ENCODE measurements around the gene OR56A4. TPM values are rescaled to one million over a fixed set of nuclear protein-coding genes. Genes with fewer than 3 reads are reported as not detected.

The OR56A4 gene, protein sequence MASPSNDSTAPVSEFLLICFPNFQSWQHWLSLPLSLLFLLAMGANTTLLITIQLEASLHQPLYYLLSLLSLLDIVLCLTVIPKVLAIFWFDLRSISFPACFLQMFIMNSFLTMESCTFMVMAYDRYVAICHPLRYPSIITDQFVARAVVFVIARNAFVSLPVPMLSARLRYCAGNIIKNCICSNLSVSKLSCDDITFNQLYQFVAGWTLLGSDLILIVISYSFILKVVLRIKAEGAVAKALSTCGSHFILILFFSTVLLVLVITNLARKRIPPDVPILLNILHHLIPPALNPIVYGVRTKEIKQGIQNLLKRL
- not detected for polyA plus RNA-seq (2013, experiment 1 of 2; ENCODE audit: insufficient read length)
- polyA plus RNA-seq (2013, experiment 2 of 2; ENCODE audit: insufficient read length), result not detected

DNA sequence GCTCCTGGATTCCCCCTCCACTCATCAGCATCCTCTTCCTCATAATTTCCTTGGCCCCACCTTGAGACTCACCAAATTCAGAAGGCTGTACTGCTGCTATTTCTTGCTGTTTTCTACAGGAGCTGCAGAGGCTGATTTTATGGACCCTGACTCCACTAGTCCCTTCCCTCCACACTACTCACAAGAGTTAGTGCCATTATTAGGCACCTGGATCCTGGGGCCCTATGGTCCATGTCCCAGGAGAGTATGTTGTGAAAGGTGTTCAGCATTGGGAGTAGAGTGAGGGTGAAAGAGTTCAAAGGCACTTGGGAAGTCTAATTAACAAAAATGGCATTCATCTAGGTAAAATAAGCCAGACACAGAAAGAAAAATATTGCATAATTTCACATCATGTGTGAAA lies at the start of gene OR56A4:
Gene OR56A4, minus strand, starts transcription at position 101 of the 400 bp plus-strand sequence. CDS start 3,954 bp downstream, outside the sequence.
- no peak for DNase-seq

DNA sequence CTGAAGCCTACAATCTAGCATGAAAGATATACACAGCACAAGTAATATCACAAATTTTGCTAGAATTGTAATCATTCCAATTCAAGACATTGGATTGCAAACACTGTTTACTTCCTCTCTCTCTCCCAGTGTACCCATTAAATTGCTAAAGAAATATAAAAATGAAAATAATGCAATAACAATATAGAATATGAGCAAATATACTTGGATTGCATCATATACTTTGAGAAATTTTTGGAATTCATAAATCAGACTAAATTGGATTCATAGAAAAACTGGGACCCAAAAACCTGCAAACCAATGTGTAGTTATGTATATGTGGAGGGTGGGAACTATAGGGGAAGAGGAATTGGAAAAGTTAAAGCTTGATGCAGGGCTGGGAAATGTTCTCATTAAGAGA lies 48.8 kb upstream of the OR56A4 start:
- DNase-seq, result no peak

DNA sequence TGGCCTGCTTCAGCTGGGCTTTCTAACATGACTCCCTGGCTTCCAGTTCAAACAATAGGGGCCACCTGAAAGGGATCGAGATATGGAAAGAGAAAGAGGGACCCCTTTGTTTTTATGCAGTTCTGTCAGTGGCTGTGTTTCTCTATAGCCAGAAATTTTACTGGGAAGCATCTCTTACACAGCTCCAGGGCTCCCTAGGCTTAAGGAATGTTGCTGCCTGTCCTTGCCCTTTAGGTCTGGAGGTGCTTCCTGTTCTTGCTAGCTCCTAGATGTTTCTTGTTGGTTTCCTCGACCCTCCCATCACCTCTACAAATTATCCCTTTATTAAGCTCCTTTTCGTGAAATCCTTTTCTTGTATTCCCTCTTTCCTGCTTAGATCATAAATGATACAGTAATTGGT lies 45.6 kb upstream of the OR56A4 start:
- no peak for DNase-seq

DNA sequence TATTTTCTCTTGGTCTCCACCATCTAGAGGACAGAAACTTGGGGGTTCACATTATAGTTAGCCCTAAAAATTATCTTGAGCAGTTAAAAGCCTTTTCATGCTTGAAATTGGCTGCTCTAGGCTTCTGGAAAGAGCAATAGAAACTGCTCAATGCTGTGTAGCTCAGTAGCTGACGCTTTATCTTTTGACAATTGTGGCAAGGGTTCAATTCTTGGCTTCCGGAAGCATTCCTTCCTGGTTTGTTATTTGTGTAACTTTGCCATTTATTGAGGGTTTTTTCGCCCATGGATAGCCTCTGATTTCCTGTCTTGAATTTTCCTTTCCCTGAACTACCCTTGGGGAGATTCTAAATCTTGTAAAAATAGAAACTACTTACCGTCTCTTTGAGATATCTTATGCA lies 34.1 kb upstream of the OR56A4 start:
- DNase-seq, result no peak

DNA sequence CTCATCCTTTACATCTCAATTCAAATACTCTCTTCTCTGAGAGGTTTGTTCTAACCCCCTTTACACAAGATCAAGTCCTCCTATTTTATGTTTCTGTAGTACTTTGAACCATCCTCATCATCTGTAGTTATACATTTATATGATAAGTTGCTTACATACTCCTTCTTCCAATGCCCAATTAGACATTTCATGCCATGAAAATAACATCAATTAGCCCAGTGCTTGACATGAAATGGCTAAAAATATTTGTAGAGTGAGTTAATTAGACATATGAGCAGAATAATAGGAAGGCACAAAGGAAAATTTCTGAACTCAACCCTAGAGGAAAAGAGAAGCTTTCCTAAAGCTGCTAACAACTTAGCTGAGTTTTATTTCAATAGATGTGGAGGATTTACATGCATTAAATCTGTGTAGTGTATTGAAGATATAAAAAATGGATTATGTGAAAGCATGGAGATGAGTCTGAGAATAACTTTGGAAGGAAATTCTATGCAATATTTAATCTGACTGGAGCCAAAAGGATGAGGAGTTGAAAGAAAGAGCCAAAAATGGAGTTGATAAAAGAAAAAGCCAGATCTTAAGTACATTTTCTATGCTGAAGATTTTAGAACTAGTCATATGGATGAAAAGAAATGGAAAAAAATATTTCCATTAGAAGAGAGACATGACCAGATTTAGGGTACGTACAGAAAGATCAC lies 24.1 kb upstream of the OR56A4 start, which contains the start of gene OR56A1:
Gene OR56A1, minus strand, starts transcription at position 51 of the 698 bp plus-strand sequence. CDS start 3,066 bp downstream, outside the sequence.
- no peak for DNase-seq

DNA sequence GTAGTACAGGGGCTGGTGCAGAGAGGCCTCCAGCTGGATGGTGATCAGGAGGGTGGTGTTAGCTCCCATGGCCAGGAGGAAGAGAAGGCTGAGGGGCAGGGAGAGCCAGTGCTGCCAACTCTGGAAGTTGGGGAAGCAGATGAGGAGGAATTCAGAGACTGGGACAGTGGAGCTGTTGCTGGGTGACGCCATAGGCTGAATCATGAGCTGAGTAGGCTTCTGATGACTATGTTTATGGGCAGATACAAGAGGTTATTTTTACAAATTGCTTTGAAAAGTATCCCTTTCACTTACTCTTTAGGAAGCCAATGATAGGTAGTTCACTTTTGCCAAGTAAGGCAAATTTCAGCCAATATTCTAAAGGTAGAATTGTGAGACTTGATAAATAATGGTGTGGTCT lies 20.8 kb upstream of the OR56A4 start:
- DNase-seq, result no peak

DNA sequence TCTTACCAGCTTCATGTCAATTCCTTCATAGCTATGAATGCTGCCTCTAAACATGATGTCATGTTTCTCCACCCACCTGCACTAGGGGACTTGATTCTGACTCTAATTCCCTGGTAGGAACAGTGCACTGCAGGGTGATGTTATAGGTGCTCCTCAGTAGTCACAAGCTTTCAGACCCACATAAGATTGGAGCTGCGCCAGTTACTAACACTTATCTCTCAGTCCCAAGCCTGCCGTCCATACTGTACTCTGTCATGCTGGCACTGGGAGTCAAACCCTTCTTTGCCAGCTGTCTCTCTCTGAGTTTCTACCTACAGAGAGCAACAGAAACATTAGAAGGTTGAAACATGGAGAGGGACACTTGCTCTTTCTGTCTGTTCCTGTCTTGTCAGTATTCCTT lies 18.3 kb upstream of the OR56A4 start:
- no peak for DNase-seq

DNA sequence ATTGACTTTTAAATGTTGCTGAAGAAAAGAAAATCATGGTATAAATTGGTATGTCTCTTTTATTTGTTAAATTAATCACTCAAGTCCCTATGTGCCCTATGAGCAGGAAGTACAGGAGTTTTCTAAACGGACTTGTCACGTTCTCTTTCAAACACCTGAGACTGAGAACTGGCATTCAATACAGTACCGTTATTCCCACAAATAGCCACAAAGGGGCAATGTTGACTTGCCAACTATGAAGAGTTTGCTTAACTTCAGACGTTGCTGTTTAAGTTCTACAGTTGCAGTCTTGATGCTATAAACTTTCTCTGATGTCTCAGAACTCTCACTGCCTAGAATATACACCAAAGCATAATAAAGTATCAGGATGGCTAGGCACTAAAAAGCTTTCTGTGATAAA lies 16.2 kb upstream of the OR56A4 start:
- peak; percentile 9 for DNase-seq

DNA sequence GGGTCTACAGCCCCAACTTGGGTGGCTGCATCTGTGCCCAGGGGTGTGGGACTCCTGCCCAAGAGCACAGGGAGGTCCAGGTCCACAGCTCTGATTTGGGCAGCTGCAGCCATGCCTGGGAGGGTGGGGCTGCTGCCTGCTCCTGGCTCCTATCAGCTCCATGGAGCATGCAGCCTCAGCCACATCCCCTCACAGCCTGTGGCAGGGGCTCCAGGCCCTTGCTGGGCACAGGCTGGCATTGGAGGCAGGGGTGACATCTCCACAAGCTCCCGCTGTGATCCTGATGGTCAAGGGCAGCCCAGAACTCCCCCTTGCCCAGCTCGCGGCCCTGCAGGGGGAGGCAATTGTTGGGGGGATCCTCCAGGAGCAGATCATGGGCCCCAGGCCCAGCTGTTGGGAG lies 6.3 kb upstream of the OR56A4 start:
- no peak for DNase-seq

DNA sequence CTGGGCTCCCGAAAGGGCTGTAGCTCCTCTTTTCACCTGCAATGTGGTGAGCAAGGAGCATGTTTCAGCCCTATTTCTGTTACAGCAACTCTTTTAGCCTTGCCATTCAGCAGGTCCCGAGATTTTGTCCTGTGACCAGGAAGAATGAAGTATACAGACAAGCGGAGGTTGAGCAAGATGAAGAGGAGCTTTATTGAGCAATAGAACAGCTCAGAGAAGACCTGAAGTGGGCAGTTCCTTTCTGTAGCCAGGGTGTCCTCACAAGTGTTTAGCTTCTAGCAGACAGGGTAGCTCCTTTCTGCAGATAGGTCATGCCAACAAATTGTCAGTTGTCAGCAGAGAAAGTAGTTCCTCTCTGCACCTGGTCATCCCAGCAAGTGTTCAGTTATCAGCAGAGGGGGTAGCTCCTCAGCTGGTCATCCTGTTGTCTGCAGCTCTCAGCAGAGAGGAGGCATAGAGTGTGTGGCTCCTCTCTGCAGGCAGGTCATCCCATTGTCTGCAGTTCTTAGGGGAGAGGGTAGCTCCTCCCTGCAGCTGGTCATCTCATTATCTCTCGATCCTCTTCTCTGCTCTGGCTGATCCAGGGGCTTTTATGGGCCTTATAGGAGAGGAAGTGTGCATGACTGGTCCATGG lies 5.4 kb upstream of the OR56A4 start:
- DNase-seq, result no peak

DNA sequence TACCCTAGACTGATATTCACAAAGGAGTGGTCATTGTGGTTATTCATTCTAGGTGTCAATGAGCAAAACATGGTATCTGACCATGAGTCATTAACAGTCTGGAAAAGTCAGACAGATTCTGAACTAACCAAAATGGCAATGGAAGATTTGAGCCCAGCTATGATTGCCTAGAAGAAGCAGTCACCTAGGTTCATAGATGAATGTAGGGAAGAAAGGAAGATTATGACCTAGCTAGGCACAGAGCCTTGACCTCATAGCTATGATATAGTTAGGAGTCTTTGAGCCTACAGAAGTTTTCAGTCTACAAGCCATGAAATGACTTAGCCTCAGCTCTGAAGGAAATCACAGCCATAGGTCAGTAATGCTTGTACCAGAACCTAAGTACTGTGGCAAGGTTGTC lies 351 bp downstream of the OR56A4 start:
- no peak for DNase-seq

DNA sequence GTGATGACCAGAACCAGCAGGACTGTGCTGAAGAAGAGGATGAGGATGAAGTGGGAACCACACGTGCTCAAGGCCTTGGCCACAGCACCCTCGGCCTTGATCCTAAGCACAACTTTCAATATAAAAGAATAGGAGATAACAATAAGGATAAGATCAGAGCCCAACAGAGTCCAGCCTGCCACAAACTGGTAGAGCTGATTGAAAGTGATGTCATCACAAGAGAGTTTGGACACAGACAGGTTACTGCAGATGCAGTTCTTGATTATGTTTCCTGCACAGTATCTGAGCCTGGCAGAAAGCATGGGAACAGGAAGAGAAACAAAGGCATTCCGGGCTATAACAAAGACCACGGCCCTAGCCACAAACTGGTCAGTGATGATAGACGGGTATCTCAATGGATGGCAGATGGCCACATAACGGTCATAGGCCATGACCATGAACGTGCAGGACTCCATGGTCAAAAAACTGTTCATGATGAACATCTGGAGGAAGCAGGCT lies 4.5 kb downstream of the OR56A4 start:
- DNase-seq, result no peak

DNA sequence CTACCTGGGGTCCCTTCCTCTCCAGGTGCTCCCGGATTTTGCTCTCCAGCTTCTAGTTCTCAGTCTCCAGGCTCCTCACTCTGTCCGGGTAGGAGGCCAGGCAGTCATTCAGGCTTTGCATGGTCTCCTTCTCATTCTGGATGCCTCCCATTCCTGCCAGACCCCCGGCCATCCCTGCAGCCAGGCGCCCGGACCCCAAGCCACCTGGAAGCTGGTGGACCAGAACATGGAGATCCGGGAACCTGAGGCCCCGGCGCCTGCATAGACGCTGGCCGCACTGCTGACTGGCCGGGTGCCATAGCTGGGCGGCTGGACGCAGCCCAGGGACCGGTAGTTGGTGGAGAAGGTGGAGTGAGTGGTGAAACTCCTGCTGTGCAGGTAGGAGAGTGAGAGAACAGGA lies 12.0 kb downstream of the OR56A4 start:
- no peak for DNase-seq

DNA sequence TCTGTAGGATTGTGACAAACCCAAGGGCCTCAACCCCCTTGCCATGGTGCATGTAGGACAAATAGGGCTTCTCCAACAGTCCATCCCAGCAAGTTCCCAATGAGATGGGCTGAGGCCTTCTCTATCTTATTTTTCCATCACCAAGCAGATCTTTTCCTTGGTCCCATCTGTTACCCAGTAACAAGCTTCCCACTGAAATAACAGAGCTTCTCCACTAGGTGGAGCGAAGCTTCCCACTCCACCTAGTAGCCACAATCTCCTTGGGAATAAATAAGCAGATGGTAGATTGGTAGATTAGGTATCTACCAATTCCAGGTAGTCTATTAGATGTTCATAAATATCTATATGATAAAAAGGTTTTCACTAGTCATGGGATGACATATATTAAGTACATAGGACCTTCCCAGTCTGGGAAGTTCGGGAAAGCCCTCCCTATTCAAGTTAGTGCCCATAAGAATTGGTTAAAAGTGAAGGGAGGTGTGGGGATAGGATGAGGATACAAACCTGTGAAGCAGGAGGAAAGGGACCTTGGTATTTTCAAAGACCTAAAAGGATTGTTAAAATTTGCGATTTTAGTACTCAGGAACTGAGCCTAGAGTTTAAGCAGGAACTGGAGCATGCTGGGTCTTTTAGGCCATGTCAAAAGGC lies 14.0 kb downstream of the OR56A4 start:
- DNase-seq, result no peak

DNA sequence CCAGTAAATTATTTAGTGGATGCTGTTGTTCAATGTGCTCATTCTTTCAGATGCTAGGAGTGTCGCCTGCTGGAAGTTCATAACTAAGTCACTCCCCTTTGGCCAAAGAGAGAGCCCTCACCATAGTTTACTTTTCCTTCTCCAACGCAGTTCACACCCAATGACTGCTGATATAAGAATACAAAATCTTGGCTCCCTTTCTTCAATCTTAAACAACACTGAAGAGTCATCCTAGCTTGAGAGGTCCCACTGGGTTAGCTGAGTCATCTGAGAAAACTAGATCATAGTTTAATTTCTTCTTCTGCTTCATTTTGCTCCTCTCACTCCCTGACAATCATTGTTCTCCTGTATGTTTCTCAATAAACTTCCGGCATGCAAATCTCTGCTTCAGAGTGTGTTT lies 14.6 kb downstream of the OR56A4 start:
- no peak for DNase-seq

DNA sequence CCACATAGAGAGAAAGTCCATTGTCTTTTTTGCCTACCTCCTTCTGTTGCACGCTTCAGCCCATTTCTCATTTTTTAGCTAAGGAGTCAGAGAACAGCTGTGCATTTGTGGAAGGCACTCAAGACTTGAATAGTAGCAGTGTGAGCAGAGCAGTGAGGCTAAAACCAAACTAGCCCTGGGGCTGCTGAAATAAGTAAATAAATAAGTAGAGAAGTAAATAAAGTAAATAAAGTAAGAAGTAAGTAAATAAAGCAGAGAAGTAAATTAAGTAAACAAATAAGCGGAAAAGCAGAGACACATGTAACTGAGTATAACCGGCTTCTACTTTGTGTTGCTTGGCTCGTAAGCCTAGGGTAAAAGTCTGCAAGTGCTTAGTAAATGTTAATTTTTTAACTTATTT lies 17.5 kb downstream of the OR56A4 start:
- no peak for DNase-seq

DNA sequence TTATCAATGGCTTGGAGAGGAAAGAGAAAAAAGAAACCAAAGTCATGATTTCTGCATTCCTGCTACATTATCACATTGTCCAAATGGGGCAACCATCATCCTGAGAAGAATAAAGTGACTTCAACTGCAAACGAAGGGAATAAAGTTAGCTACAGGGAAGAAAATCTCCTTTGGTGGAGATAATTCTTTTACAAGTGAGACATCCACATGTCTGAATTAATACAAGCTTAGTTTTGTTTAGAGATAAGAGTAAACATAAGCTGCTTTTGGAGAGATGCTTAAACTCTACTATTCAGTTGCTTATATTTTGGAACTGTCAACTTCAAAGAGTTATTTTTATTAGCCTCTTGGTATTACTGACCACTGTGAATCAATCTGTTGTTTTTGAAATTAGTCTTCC lies 19.9 kb downstream of the OR56A4 start, which contains the start of gene OR52L1:
Gene OR52L1, minus strand, starts transcription at position 101 of the 400 bp plus-strand sequence. Its CDS starts 55 bp downstream, at position 46.
- DNase-seq, result no peak

DNA sequence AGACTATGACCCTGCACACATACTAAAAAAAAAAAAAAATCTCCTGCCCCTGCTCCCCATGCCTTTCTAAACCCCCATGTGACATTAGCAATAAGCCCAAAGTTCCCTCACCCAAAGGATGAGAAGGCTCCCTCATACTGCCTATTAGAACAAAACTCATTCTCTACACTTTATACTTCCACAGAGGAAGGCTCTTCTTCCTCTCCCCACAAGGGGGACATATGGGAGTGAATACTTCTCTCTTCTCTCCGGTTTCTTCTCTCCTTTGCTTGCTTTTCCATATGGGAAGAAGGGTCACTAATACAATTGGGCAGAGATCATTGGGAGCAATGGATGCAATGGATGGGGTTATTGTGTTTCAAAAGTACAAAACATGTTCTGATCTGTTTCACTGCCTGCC lies 23.3 kb downstream of the OR56A4 start:
- no peak for DNase-seq

DNA sequence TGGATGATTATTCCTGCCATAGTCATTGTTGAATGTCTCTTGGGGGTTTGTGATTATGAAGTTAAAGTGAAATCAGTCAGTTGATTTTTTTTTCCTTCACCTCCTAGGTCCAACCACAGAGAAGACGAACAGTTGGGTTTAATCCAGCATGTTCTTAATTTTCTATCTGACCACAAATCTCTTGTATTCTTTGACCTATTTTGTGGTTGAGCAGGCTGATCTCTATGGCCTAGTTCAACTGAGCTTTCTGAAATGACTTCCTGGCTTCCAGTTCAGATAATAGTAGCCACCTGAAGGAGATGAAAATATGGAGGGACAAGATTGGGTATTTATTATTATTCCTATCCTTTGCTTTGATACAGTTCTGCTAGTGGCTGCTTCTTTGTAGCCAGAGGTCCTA lies 33.2 kb downstream of the OR56A4 start:
- DNase-seq, result no peak

DNA sequence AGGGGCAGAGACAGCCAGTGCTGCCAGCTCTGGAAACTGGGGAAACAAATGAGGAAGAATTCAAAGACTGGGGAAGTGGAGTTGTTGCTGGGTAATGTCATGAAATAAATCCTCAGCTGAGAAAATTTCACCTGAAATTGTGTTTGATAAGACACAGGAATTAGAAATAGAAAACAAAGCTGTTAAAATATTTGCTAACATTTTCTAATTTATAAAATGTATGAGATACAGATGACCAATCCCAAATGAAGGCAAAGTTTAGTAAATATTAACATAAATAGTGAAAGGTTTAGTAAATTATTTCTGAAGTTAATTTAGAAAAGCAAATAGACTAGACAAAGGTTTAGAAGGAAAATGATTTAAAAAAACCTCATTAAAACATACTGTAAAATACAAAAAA lies 38.4 kb downstream of the OR56A4 start, which contains the start of gene OR56A5:
Gene OR56A5, minus strand, starts transcription at position 101 of the 400 bp plus-strand sequence. Its CDS starts 0 bp downstream, at position 101.
- DNase-seq, result no peak

DNA sequence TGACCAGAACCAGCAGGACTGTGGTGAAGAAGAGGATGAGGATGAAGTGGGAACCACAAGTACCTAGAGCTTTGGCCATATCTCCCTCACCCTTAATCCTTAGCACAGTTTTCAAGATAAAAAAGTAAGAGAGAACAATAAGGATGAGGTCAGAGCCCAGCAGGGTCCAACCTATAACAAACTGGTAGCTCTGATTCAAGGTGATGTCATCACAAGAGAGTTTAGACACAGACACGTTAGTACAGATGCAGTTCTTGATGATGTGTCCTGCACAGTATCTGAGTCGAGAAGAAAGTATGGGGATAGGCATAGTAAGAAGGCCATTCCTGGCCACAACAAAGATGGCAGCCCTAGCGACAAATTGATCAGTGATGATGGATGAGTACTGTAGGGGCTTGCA lies 39.0 kb downstream of the OR56A4 start:
- DNase-seq, result no peak

DNA sequence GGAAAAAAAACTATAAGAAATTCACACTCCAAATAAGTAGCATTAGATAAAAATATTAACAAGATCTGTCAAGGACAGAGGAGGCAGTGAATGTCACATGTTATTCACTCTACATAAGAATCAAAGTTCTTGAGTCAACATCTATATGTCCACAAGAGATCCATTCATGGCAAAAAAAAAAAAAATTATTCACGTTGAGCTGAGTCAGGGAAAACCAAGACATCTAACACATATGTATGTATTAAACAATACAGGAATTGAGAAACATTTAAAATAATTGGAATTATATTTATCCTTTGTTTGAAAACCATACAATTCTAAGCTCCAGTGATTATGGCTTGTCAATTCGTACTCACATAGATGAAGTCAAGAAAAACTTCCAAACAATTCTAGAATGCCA lies 39.8 kb downstream of the OR56A4 start:
- DNase-seq, result no peak

Measured in fibroblast of skin of back (primary cell).